ENCODE data around the gene MTMR2.

MTMR2 gene

DNA sequence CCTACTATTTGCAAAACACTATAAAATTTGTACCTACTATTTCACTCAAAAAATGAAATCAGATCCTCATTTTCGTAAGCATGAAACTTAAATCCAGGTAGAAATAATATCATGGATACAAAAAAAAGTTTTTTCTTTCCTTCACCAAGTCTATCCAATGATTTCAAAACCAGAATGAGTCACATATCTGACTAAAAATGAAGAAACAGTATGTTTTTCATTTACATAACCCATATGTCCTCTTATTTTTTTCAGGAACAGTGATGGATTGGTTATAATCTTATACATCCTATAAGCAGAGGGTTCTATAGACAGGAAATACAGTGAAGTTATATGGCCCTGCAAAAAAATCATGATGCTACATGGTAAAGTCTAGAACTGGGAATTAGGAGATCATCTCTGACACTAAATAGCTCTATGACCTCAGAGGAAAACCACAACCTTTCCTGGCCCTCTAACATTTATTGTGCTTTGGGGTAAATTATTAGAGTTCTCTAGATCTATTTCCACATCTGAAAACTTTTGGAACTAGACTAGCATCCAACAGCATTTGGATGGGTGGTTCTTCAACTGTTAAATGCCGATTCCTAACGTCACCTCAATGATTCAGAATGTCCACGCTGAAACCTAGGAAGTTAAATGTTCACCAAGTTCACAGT, 10.9 kb downstream of the MTMR2 start:
- Mint-ChIP-seq H3K27ac (no peak overlapping the region), H3K4me1 (ENCODE audit: low read depth) (no peaks in the 10 kb centered on the region), H3K9me3 (no peaks in the 10 kb centered on the region), H3K4me3 (no peak overlapping the region), H3K27me3 (no peaks in the 10 kb centered on the region), H3K36me3 (ENCODE audit: low read depth) (no peaks in the 10 kb centered on the region)
- intact Hi-C loops (cut with micrococcal nuclease), result no loop called here

DNA sequence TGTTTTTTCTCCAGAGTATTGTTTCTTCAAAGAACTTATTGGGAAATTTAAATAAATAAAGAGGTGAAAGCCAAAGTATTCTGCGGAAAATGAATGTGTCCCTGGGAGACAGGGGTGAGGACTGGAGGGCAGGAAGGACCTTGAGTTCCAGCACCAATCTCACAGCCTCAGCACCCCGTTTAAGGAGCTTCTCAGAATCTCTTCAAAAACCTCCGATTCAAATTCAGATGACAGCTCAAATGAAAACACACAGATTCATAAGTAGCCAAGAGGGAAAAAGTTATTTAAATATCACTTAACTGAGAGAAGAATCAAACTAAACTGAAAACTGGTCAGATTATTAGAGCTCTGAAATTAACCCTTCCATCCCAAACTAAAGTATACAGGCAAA, 12.5 kb downstream of the MTMR2 start:
- Mint-ChIP-seq H3K9me3 (no peaks in the 10 kb centered on the region), H3K4me3 (no peak overlapping the region), H3K4me1 (ENCODE audit: low read depth) (peaks cover 6% of the 10 kb centered on the region), H3K36me3 (ENCODE audit: low read depth) (no peaks in the 10 kb centered on the region), H3K27me3 (no peaks in the 10 kb centered on the region), H3K27ac (no peak overlapping the region)
- intact Hi-C loops (cut with micrococcal nuclease), result no loop called here

DNA sequence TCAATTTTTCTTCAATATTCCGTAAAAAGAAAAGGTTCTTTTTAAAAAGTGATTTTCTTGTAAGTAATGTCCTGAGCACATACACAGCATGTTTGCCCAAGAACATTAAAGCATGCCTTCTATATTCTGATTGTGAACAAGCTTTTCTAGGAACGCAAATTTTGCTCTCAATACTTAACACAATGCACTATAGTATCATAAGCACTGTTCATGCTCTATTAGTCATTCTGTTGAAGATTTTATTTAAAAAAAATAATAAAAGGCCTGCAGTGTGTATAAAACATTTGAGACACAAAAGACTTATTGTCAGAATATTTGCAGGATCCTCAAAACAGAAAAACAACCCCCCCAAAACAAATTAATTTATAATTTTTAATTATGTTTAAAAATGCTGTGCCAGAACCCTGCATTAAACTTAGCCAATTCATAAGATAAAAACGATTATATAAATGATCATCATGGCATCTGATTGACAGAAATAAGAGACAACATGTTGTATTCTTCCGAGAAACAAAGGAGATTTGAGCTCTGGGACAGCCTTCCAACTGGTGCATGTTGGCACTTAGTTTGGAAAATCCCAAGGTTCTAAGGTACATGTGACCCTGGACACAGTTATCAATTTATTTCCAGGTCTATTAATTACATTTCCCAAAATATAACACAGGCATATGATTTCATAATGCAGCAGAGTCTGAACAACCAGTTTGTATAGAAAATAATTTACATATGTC, 13.1 kb downstream of the MTMR2 start:
- intact Hi-C loops (cut with micrococcal nuclease), result no loop called here
- Mint-ChIP-seq H3K27me3 (no peaks in the 10 kb centered on the region), H3K9me3 (no peaks in the 10 kb centered on the region), H3K4me3 (no peak overlapping the region), H3K36me3 (ENCODE audit: low read depth) (no peaks in the 10 kb centered on the region), H3K4me1 (ENCODE audit: low read depth) (peaks cover 6% of the 10 kb centered on the region), H3K27ac (no peak overlapping the region)

DNA sequence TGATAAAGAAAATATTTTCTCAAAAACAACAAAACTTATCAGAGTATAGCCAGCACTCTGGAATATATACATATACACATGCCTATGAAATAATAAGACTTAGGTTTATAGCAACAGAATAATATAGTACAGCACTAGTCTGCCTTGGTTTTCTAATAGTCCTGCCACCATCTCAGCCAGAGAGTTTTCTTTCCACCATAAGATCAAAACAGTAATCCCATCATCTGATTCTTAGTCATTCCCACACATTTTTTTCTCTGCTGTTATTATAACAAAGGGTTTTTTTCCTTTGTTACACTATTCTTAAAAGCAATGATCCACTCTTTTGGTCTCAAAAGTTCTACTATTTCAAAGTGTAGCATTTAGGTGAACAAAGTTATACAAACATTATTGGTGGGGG, 15.1 kb downstream of the MTMR2 start:
- Mint-ChIP-seq H3K4me1 (ENCODE audit: low read depth) (peaks cover 6% of the 10 kb centered on the region), H3K9me3 (no peaks in the 10 kb centered on the region), H3K27me3 (no peaks in the 10 kb centered on the region), H3K27ac (no peak overlapping the region), H3K4me3 (no peak overlapping the region), H3K36me3 (ENCODE audit: low read depth) (no peaks in the 10 kb centered on the region)
- intact Hi-C loops (cut with micrococcal nuclease), result no loop called here

DNA sequence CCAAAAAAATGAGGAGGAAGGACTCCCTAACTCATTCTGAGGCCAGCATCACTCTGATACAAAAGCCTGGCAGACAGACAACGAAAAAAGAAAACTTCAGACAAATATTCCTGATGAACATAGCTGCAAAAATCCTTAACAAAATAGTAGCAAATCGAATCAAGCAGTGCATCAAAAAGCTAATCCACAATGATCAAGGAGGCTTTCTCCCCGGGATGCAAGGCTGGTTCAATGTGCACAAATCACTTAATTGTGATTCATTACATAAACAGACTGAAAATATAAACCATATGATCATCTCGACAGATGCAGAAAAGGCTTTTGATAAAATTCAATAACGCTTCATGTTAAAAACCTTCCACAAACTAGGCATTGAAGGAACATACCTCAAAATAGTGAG, 16.4 kb downstream of the MTMR2 start:
- Mint-ChIP-seq H3K9me3 (no peaks in the 10 kb centered on the region), H3K36me3 (ENCODE audit: low read depth) (no peaks in the 10 kb centered on the region), H3K27me3 (no peaks in the 10 kb centered on the region), H3K4me1 (ENCODE audit: low read depth) (peaks cover 6% of the 10 kb centered on the region), H3K4me3 (no peak overlapping the region), H3K27ac (no peak overlapping the region)
- intact Hi-C loops (cut with micrococcal nuclease), result no loop called here

DNA sequence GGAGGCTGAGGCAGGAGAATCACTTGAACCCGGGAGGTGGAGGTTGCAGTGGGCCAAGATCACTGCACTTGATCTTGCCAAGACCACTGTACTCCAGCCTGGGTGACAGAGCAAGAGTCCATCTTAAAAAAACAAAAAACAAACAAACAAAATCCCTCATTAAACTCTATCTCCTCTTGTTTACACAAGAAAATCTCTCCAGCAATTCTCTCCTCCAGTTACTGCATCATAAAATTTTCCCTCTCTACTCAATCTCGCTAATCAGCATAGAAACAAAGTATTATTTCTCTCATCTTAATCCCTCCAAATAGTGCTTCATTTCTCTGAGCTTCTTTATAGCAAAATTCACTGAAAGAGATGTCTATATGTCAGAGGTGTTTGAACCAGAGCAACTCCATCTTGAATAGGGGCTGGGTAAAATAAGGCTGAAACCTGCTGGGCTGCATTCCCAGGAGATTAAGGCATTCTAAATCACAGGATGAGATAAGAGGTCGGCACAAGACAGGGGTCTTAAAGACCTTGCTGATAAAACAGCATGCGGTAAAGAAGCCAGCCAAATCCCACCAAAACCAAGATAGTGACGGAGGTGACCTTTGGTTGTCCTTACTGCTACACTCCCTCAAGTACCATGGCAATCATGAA, 19.8 kb downstream of the MTMR2 start:
- intact Hi-C loops (cut with micrococcal nuclease), result no loop called here
- H3K27me3 Mint-ChIP-seq, result no peaks in the 10 kb centered on the region
- peaks cover 6% of the 10 kb centered on the region for H3K4me1 Mint-ChIP-seq (ENCODE audit: low read depth)
- H3K4me3 Mint-ChIP-seq, result no peak overlapping the region
- no peak overlapping the region for H3K27ac Mint-ChIP-seq
- no peaks in the 10 kb centered on the region for H3K9me3 Mint-ChIP-seq
- H3K36me3 Mint-ChIP-seq (ENCODE audit: low read depth), result no peaks in the 10 kb centered on the region

DNA sequence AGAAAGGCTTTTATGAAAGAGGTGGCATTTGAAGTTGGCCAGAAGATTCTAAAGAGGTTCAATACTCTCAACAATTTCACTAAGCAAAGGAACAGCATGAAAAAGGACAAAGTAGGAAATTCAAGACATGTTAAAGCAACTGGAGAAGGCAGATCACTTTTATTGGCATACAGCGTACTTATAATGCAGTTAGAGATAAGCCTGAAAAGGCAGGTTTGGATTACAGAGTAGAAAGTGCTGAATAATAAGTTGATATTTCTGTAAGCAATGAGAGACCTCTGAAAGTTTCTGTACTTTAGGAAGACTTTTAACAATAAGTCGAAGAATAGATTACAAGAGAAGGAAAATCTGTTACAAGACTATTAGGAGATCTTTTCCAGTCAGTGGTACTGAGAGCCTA, 25.1 kb downstream of the MTMR2 start:
- Mint-ChIP-seq H3K9me3 (no peaks in the 10 kb centered on the region), H3K27me3 (no peaks in the 10 kb centered on the region), H3K4me1 (ENCODE audit: low read depth) (peaks cover 5% of the 10 kb centered on the region), H3K36me3 (ENCODE audit: low read depth) (no peaks in the 10 kb centered on the region), H3K27ac (no peak overlapping the region), H3K4me3 (no peak overlapping the region)
- intact Hi-C loops (cut with micrococcal nuclease), result no loop called here

DNA sequence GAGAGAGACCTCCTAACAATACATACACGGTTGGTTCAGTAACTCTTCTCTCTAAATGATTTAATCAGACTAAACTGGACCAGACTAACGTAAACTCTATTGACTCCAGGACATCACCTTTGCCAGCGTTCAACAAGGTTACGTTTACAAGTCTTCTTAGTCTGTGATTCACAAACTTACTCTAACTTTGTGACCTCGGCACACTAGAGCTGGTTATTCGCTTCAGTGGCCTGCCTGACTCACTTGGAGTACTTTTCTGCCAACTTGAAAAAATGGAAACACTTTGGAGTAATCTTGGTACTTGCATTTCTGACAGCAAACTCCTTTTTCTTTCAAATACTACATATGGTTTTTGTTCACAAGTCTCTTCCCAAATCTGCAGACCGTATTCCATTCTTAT, 26.2 kb downstream of the MTMR2 start:
- H3K9me3 Mint-ChIP-seq, result no peaks in the 10 kb centered on the region
- no peak overlapping the region for H3K27ac Mint-ChIP-seq
- H3K4me1 Mint-ChIP-seq (ENCODE audit: low read depth), result peaks cover 5% of the 10 kb centered on the region
- intact Hi-C loops (cut with micrococcal nuclease), result no loop called here
- no peak overlapping the region for H3K4me3 Mint-ChIP-seq
- H3K36me3 Mint-ChIP-seq (ENCODE audit: low read depth), result no peaks in the 10 kb centered on the region
- no peaks in the 10 kb centered on the region for H3K27me3 Mint-ChIP-seq

DNA sequence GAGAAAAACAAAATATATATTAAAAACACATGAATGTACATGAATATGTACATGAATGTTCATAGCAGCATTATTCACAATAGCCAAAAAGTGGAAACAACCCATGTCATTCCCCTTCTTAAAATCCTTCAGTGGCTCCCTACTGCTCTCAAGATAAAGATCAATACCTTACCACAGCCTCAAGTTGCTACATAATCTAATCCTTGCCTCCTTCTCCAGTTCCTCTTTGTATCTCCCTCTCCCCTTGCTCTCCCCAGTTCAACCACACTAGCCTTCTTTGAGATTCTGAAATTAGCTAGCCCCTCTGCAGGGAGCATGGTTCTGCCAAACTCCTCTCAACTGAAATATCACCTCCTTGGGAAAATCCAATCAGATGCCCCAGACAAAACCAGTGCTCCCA, 28.1 kb downstream of the MTMR2 start:
- no peak overlapping the region for H3K27ac Mint-ChIP-seq
- H3K36me3 Mint-ChIP-seq (ENCODE audit: low read depth), result no peaks in the 10 kb centered on the region
- H3K4me1 Mint-ChIP-seq (ENCODE audit: low read depth), result peaks cover 5% of the 10 kb centered on the region
- H3K4me3 Mint-ChIP-seq, result no peak overlapping the region
- no peaks in the 10 kb centered on the region for H3K9me3 Mint-ChIP-seq
- H3K27me3 Mint-ChIP-seq, result no peaks in the 10 kb centered on the region
- intact Hi-C loops (cut with micrococcal nuclease), result no loop called here

DNA sequence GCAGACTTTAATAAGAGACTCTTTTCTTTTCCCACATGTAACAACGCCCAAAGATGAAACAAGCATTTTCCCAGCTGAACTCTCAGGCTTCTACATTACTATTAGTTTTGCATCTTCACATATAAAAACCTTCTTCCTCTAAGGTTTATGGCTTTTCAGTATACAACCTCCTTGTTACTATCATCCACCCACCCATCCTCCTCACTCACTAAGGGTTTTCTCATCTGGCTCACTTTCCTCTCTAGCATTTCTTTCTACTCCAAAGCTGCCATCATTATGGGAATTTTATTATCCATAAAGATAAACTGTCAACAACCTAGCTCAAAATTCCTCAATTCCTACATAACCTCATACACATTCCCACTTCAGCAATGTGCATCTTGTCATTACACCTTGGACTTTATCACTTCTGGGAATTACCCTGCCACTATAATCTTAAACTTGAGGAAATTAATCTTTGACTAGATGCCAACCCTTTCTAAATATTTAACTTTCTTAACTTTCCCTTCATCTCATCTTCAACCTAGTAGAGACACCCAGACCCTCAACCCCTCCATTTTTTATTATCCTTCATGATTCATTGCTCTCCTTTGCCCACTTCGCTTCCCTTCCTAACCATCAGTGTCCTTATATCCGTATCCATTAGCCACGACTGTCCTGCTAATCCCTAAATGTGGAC, 30.9 kb downstream of the MTMR2 start:
- Mint-ChIP-seq H3K9me3 (no peaks in the 10 kb centered on the region), H3K27ac (no peak overlapping the region), H3K36me3 (ENCODE audit: low read depth) (no peaks in the 10 kb centered on the region), H3K4me3 (no peak overlapping the region), H3K4me1 (ENCODE audit: low read depth) (peaks cover 5% of the 10 kb centered on the region), H3K27me3 (no peaks in the 10 kb centered on the region)
- intact Hi-C loops (cut with micrococcal nuclease), result no loop called here

DNA sequence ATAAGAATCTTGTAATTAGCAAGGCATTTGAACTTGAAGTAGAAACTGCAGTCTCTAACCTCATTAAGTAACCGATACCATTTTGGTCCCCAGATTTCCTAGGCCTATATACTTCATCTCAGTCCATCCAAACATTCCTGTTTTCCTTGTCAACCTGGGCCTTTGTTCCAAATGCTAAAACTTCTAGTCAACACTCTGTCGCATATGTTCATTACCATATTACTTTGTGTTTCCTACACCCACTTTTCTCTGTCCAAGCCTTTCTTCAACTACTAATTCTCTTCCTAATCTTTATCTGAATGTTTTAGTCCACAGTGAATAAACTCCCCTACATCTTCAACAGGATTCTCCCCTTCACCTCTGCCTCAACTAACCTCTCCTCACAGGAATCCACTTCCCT, 31.4 kb downstream of the MTMR2 start:
- no peaks in the 10 kb centered on the region for H3K9me3 Mint-ChIP-seq
- H3K27ac Mint-ChIP-seq, result no peak overlapping the region
- no peaks in the 10 kb centered on the region for H3K36me3 Mint-ChIP-seq (ENCODE audit: low read depth)
- no peaks in the 10 kb centered on the region for H3K27me3 Mint-ChIP-seq
- no peak overlapping the region for H3K4me3 Mint-ChIP-seq
- peaks cover 5% of the 10 kb centered on the region for H3K4me1 Mint-ChIP-seq (ENCODE audit: low read depth)
- intact Hi-C loops (cut with micrococcal nuclease), result no loop called here

DNA sequence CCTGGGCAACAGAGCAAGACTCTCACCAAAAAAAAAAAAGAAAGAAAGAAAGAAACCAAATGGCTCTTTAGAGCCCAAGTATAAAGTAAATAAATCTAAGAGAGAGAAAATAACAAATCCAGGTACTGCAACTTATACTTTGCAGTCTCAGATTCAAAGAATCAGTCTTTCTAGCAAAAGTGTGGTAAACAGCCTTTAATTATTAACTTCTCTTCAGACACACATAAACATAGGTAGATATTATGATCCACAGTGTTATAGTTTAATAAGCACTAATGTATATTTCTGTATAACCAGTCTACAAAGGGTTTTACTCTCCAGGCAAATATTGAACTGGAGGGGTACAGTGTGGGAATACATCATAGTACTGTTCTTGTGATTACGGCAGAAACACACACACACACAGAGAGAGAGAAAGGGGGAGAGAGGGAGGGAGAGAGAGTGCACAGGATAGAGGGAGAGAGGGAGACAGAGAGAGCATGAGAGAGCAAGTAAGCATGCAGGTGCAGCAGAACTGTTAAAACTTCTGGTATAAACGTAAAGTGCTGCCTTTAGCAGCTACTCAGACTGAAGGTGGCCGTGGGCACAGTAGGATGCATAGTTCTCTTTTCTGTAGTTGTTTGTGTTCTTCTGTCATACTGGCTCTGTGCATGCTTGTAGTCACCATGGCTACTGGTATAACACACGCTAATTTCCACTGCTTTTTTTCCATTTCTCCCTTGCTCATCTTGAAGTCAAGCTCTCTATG, 32.3 kb downstream of the MTMR2 start:
- no peaks in the 10 kb centered on the region for H3K9me3 Mint-ChIP-seq
- no peak overlapping the region for H3K4me3 Mint-ChIP-seq
- intact Hi-C loops (cut with micrococcal nuclease), result no loop called here
- H3K27ac Mint-ChIP-seq, result no peak overlapping the region
- H3K27me3 Mint-ChIP-seq, result no peaks in the 10 kb centered on the region
- H3K36me3 Mint-ChIP-seq (ENCODE audit: low read depth), result no peaks in the 10 kb centered on the region
- H3K4me1 Mint-ChIP-seq (ENCODE audit: low read depth), result peaks cover 5% of the 10 kb centered on the region

DNA sequence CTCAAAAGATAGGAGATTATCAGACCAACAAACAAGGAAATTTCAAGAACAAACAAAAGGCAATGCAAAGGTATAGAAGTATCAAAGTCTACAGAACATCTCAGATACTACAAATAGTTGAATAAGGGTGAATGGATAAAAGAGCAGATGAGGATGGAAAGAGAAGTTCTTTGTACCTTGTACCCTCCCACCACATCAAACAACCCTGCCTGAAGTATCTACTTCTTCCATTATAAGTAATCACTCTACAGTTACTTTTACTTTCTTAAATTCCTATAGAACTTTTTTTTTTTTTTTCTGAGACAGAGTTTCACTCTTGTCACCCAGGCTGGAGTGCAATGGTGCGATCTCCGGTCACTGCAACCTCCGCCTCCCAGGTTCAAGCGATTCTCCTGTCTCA, 35.1 kb downstream of the MTMR2 start:
- no peaks in the 10 kb centered on the region for H3K4me1 Mint-ChIP-seq (ENCODE audit: low read depth)
- H3K4me3 Mint-ChIP-seq, result no peak overlapping the region
- H3K36me3 Mint-ChIP-seq (ENCODE audit: low read depth), result peaks cover 6% of the 10 kb centered on the region
- no peak overlapping the region for H3K27ac Mint-ChIP-seq
- H3K9me3 Mint-ChIP-seq, result no peaks in the 10 kb centered on the region
- intact Hi-C loops (cut with micrococcal nuclease), result no loop called here
- no peaks in the 10 kb centered on the region for H3K27me3 Mint-ChIP-seq

DNA sequence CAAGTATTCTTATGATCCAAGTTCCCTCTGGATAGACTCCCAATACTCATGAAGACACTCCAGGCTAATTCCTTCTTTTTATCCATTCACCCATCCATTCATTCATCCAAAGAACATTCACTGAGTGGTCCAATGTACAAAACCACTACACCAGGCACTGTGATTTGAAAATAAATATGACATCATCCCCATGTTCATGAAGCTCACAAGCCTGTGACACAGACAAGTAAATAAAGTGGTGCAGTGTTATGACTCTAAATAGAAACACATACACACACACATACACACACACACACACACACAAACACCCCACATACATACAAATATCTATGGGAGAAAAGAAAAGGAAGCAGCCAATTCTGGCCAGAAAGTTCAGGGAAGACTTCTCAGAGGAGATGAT, 35.5 kb downstream of the MTMR2 start:
- Mint-ChIP-seq H3K4me1 (ENCODE audit: low read depth) (no peaks in the 10 kb centered on the region), H3K4me3 (no peak overlapping the region), H3K36me3 (ENCODE audit: low read depth) (peaks cover 6% of the 10 kb centered on the region), H3K9me3 (no peaks in the 10 kb centered on the region), H3K27ac (no peak overlapping the region), H3K27me3 (no peaks in the 10 kb centered on the region)
- intact Hi-C loops (cut with micrococcal nuclease), result no loop called here

All from dendritic cell treated with granulocyte-macrophage colony-stimulating factor and Interleukin-4, amounts not matched to agents 40 ng/mL and 50 ng/mL, for 4 days (primary cell).